Measurements from ENCODE around the gene F8.

- TF ChIP-seq EZH2 (IDR thresholded peaks at IDR 0.05) (no peak), POLR2AphosphoS5 (IDR thresholded peaks at IDR 0.05; ENCODE audit: borderline replicate concordance, low read depth, low read length) (no peak), FOXP2 (optimal IDR thresholded peaks at IDR 0.05; ENCODE audit: control extremely low read depth, extremely low read length, insufficient read depth) (no peak)
Measured at GRCh38 chrX:154829926-154830442, 192.5 kb downstream of the F8 start.

All from SK-N-MC (cell line).